Choroid plexus epithelial cell (primary cell): Measurements from ENCODE around the gene ORAI1.

Source experiments
- DNase-seq: peaks from one replicate; pipeline ENCODE4 v3.0.0-alpha.2; 2010; ENCODE audit warnings: low read depth
- H3K4me3 ChIP-seq: 2 replicates; pipeline ENCODE4 v1.5.1; 2011; ENCODE audit warnings: low read depth, mild to moderate bottlenecking, control low read depth, low read length, moderate library complexity
- CTCF ChIP-seq: conservative IDR thresholded peaks from 2 replicates; pipeline ENCODE4 v1.5.1; 2011; ENCODE audit warnings: low read depth, mild to moderate bottlenecking, control low read depth, inconsistent platforms, low read length, moderate library complexity

ORAI1 gene

GRCh38 chr12:121610239-121611149 is 15.8 kb upstream of the ORAI1 start:
- TF ChIP-seq CTCF, result no peak
- H3K4me3 ChIP-seq, result no peak overlapping the region
- DNase-seq, result peak; percentile 22

GRCh38 chr12:121611306-121611705 is 15.0 kb upstream of the ORAI1 start:
- DNase-seq, result no peak
- H3K4me3 ChIP-seq, result no peak overlapping the region
- TF ChIP-seq CTCF, result no peak

GRCh38 chr12:121613462-121613861 is 12.9 kb upstream of the ORAI1 start:
- no peak for DNase-seq
- TF ChIP-seq CTCF, result no peak
- no peak overlapping the region for H3K4me3 ChIP-seq

GRCh38 chr12:121614872-121615467 is 11.4 kb upstream of the ORAI1 start:
- no peak for DNase-seq
- TF ChIP-seq CTCF, result no peak

GRCh38 chr12:121618659-121619233 is 7.6 kb upstream of the ORAI1 start:
- H3K4me3 ChIP-seq, result no peak overlapping the region
- TF ChIP-seq CTCF, result no peak

More at GRCh38 chr12:121614872-121615467, 11.4 kb upstream of the ORAI1 start:
- no peak overlapping the region for H3K4me3 ChIP-seq

GRCh38 chr12:121620333-121620891 is 5.9 kb upstream of the ORAI1 start:
- no peak for TF ChIP-seq CTCF

More at GRCh38 chr12:121618659-121619233, 7.6 kb upstream of the ORAI1 start:
- DNase-seq, result no peak

More at GRCh38 chr12:121620333-121620891, 5.9 kb upstream of the ORAI1 start:
- DNase-seq, result no peak
- no peak overlapping the region for H3K4me3 ChIP-seq
